Measurements from ENCODE around the gene ALPK3.
"Not testable (repeated sequence)": the region's sequence is repeated elsewhere in the genome, so short reads cannot be mapped to it uniquely, and the experiment has no call there.

ALPK3 gene

DNA sequence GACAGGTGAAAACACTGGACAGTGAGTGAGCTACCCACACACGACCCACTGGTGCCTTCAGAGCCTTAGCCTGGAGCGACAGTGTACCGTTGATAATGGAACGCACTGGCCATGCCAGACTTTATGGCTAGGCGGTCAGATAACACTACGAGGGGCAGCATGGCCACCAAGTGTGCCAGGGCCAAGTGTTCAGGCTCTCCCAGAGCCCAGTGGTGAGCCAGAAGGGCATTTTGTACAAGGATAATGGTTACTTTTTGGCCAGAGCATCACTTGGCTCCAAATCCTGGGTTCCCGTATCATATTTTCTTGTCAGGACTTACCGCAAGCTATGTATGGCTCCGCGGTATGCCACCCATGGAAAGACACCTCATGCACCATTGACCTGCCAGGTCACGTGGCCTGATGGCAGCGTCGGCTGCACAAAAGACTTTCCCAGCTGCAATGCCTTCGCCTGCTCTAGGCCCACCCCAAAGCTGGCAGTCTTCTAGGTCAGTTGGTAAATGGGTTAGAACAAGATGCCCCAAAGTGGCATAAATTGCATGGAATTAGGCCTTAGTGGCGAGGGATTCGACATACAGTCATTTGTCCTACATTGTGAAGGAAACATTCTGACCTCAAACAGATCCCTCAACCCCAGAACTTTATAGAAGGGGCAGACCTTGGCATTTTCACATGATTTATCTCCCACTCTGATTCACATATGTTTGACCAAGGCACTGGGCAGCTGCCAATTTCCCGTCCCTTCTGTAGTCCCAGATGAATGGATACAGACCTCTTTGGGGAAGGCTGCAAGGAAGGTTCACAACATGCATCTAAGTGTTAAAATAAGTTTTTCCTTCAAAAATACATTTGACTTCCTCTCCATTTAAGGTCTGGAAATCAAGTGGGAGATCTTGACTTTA lies 55.1 kb downstream of the ALPK3 start:
- no peak for DNase-seq (ENCODE audit: low read depth, low spot score)

- no peak for DNase-seq (ENCODE audit: low read depth, low spot score)
Measured at GRCh38 chr15:84873997-84874396, 56.8 kb downstream of the ALPK3 start.

DNA sequence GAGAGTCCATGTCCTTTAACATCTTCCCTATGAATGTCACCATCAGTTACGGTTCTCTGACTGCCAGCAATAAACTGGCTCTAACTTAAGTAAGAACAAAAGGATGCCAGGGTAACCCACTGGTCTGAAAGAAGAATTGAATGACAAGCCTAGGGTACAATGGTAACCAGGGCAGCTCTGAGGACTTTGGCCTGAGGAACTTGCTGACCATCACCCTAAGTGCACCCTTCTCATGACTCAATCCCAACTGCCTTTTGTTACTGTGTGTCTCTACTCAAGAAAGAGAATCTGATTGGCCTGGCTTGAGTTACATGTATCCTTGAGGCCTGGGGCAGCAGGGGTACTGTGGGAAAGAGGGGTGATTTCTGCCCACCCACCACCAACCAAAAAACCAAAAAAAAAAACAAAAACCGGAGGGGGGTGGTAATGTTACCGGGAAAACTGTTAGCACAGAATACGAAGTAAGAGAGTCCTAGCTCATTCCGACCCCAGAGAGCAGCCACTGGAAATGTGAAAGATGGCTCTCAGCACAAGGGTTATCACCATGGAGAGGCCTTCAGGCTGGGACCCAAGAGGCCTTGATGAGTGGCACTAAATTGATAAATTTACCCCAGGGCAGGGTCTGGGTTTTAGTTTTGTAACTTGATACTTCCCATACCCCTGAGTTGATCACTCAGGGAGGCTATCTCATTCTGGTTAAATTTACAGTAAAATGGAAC lies 58.0 kb downstream of the ALPK3 start:
- DNase-seq (ENCODE audit: low read depth, low spot score): no peak

GRCh38 chr15:84876269-84876668 lies 59.1 kb downstream of the ALPK3 start:
- DNase-seq (ENCODE audit: low read depth, low spot score): no peak

DNA sequence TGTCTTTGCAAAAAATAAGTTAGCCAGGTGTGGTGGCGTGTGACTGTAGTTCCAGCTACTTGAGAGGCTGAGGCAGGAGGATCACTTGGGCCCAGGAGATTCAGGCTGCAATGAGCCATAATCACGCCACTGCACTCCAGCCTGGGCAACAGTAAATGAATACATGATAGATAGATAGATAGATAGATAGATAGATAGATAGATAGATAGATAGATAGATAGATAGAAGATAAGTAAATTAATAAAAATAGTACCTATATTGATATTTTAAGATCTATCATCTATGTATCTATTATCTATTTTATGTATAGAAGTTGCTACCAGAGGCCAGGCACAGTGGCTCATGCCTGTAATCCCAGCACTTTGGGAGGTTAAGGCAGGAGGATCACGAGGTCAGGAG lies 60.5 kb downstream of the ALPK3 start:
- not testable (repeated sequence) for DNase-seq (ENCODE audit: low read depth, low spot score)

- peak; percentile 30 for DNase-seq (ENCODE audit: low read depth, low spot score)
Measured at GRCh38 chr15:84878504-84878903, 61.3 kb downstream of the ALPK3 start.

DNA sequence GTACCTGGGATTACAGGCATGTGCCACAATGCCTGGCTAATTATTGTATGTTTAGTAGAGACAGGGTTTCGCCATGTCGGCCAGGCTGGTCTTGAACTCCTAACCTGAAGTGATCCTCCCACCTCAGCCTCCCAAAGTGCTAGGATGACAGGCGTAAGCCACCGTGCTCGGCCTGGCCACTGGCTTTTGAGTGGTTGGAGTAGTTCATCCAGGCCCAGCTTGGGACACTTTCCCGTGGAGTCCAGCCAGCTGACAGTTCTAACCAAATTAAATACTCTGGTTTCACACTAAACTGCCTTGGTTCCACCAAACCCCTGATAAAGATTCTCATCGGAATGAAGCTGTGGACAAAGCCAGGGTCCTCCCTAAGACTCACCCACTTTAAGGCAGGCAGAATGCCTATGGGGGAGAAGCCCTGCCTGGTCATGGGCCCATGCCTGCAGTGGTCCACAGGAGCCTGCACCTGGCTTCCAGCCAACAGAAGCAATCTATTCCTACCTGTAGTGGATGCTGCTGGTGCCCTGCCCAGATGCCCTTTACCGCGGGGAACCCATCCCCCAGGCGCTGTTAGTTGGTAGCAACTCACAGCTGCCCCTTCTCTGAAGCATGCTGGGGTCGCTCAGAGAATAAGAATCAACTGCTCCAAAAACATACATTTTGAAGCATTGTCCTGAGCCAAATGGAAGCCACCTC lies 62.1 kb downstream of the ALPK3 start:
- DNase-seq (ENCODE audit: low read depth, low spot score): no peak

- no peak for DNase-seq (ENCODE audit: low read depth, low spot score)
Measured at GRCh38 chr15:84880007-84880406, 62.9 kb downstream of the ALPK3 start.

GRCh38 chr15:84880822-84881519 lies 63.8 kb downstream of the ALPK3 start:
- no peak for DNase-seq (ENCODE audit: low read depth, low spot score)

DNA sequence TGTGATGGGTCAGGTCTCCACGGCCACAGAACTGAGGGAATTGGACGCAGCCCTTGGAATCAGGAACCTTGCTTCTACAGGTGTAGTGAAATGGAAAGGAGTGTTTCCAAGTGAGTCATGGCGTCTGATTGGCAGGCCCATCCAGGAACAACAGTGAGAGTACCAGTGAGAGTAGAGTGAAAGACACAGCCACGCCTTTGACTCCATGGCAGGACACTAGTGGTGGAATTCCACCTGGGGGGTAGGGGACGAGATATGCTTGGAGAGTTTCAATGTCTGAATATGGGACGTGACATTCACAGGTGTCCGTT lies 64.3 kb downstream of the ALPK3 start:
- no peak for DNase-seq (ENCODE audit: low read depth, low spot score)

- DNase-seq (ENCODE audit: low read depth, low spot score): no peak
Measured at GRCh38 chr15:84883466-84883865, 66.3 kb downstream of the ALPK3 start.

- DNase-seq (ENCODE audit: low read depth, low spot score): no peak
Measured at GRCh38 chr15:84883916-84884781, 67.0 kb downstream of the ALPK3 start, which contains the start of gene SLC28A1. Gene SLC28A1, plus strand, starts transcription at chr15:84884662. Its CDS starts 3,099 bp downstream, at chr15:84887761.

DNA sequence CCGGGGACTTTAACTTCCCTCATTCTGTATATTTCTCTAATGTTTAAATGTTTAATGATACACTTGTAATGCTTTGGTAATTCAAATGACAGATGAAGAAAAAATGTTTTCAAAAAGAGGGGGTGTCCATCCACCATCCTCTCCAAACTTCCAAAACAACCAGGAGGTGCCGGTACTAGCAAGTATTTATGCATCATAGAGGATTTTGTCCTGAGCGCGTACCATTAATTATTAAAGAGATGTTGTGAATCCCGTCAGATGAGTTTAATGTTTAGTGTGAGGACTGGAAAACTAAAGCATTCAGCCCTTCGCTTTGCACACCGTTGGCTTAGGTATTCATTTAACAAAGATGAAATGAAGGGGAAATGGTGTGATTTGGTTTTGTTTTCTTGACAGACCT lies 68.6 kb downstream of the ALPK3 start:
- DNase-seq (ENCODE audit: low read depth, low spot score): no peak

- no peak for DNase-seq (ENCODE audit: low read depth, low spot score)
Measured at GRCh38 chr15:84886211-84886983, 69.2 kb downstream of the ALPK3 start.

DNA sequence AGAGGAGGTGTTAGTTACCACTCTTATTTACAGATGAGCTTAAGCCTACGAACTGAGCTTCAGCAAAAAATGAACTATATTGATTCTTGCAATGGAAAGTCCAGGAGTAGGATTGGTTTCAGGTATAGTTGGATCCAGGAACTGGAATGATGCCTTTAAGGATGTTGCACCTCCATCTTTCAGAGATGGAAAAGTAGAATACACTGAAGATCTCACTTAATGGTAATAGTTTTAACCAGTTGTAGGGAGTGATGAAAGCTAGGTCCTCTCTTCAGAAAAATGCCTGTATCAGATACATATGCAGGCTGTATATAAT lies 69.8 kb downstream of the ALPK3 start:
- DNase-seq (ENCODE audit: low read depth, low spot score): no peak

- DNase-seq (ENCODE audit: low read depth, low spot score): no peak
Measured at GRCh38 chr15:84887938-84888337, 70.8 kb downstream of the ALPK3 start.

DNA sequence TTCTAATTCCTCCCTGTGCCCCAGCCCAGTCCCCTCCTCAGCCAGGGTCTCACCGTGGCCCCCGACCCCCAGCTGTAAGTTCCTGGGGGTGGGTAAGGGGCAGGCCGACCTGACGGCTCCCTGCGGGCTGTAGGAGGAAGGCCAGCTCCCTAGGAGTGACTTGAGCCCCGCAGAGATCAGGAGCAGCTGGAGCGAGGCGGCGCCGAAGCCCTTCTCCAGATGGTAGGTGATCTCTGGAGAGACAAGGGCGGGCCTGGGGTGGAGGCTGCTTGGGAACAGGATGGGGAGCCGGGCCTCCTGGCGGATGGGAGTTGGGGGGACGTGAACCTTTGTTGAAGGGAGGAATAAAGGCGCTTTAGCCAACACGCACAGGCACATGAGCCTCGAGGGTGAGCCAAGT lies 71.5 kb downstream of the ALPK3 start:
- no peak for DNase-seq (ENCODE audit: low read depth, low spot score)

GRCh38 chr15:84889313-84889990 lies 72.3 kb downstream of the ALPK3 start:
- DNase-seq (ENCODE audit: low read depth, low spot score): no peak

DNA sequence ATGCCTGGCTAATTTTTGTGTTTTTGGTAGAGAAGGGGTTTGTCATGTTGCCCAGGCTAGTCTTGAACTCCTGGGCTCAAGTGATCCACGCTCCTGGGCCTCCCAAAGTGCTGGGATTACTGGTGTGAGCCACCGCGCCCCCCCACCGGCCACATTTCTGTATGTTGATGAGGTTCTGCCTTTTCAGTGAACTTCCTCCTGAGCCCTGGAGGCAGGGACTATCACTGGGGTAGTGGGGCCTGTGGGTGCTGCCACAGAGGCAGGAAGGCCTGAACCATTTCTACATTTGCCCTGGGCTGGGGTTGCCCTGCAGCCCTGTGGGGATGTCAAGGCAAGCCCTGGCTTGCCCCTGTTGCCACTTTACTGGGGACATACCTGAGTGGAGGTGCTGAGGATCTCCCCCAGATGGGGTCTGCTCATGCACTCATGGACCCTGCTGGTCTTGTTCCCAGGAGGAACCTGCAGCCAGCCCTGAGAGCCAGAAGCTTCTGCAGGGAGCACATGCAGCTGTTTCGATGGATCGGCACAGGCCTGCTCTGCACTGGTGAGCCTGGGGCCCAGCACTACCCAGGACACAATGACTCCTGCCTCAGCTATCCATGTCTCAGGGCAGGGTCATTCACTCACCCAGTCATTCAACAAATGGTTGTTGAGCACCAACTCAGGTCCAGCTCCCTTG lies 73.0 kb downstream of the ALPK3 start:
- no peak for DNase-seq (ENCODE audit: low read depth, low spot score)

Measured in iPS DF 19.7 (cell line).